Hepatocyte (in vitro differentiated cells): ENCODE measurements around the gene SLC22A8.

Source experiments
- EZH2 ChIP-seq: fragments of 200-600 bp; sonication (generic); IDR thresholded peaks from 2 replicates; pipeline ENCODE4 v1.6.1; 2016; ENCODE audit warnings: antibody characterized with exemption, mild to moderate bottlenecking, borderline replicate concordance
- TF ChIP-seq, protein P1 (sequence below): fragments of 200-600 bp; sonication (generic); IDR thresholded peaks from 2 replicates; pipeline ENCODE4 v1.5.1; 2016; ENCODE audit warnings: antibody characterized with exemption, mild to moderate bottlenecking; ENCODE audit not compliant: poor library complexity

DNA sequence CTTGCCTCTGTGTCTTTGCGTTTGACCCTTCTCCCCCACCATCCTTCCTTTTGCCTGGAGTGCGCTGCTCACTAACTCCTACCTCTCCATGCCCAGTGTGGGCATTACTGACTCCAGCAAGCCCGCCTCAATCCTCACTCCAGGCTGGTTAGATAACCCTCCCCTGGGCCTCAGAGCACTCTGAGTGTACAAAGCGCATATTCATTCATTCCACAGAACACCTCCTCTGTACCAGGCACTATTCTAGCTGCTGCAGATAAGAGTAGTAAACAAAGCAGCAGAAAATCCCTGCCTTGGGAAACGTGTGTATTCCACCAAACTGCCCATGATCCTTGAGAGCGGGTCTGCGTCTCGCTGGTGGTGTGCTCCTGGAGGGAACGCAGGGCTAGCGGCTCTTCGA lies 3.2 kb downstream of the SLC22A8 start:
- TF ChIP-seq, protein P1, sequence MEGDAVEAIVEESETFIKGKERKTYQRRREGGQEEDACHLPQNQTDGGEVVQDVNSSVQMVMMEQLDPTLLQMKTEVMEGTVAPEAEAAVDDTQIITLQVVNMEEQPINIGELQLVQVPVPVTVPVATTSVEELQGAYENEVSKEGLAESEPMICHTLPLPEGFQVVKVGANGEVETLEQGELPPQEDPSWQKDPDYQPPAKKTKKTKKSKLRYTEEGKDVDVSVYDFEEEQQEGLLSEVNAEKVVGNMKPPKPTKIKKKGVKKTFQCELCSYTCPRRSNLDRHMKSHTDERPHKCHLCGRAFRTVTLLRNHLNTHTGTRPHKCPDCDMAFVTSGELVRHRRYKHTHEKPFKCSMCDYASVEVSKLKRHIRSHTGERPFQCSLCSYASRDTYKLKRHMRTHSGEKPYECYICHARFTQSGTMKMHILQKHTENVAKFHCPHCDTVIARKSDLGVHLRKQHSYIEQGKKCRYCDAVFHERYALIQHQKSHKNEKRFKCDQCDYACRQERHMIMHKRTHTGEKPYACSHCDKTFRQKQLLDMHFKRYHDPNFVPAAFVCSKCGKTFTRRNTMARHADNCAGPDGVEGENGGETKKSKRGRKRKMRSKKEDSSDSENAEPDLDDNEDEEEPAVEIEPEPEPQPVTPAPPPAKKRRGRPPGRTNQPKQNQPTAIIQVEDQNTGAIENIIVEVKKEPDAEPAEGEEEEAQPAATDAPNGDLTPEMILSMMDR: no peak
- no peak for TF ChIP-seq EZH2
